NCI-H1105 treated with DMSO at 0.1 percent for 48 hours (cell line): ENCODE results near the gene CANX.
A peak's percentile ranks its signal among the peaks of the same experiment; 100 is the strongest.

Experiments used
- DNase-seq: peaks from one replicate; lab custom pipeline; 2025; lab: John Stamatoyannopoulos, UW

Gene CANX

DNA sequence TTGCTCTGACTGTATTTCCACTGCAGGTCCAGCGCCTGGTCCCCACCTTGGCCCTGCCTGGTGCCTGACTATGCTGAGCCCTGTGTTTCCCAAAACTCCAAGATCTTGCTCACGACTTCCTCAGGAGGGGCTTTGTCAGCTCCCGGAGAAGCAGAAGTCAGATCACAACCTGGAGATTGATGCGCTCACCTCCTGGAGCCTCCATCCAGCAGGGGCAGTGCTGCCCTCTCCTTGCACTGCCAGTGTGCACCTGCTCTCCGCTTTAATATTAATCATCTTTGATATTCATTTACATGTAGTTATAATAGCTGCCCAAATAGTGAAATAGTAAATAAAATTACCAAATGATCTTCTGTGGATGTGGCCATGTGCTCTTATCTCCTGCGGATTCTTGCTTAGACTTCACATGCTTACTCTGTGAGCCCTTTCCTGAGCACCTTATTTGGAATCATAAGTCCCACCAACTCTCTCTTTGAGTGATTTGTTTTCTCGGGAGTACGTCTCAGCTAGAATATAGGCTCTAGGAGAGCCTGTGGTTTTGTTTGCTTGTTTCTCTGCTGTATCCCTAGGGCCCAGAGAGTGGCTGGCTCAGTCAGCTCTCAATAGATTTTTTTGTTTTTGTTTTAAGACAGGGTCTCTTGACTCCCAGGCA, 51.2 kb downstream of the CANX start:
- no peak for DNase-seq

DNA sequence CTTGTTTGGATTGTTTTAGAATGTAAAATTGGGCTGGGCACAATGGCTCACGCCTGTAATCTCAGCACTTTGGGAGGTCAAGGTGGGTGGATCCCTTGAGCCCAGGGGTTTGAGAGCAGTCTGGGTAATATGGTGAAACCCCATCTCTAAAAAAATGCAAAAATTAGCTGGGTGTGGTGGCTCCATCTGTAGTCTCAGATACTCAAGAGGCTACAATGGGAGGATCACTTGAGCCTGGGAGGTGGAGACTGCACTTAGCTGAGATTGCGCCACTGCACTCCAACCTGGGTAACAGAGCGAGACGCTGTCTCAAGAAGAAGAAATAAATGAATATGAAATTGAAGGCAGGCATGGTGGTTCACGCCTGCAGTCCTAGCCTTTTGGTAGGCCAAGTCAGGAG, 55.2 kb downstream of the CANX start:
- no peak for DNase-seq

DNA sequence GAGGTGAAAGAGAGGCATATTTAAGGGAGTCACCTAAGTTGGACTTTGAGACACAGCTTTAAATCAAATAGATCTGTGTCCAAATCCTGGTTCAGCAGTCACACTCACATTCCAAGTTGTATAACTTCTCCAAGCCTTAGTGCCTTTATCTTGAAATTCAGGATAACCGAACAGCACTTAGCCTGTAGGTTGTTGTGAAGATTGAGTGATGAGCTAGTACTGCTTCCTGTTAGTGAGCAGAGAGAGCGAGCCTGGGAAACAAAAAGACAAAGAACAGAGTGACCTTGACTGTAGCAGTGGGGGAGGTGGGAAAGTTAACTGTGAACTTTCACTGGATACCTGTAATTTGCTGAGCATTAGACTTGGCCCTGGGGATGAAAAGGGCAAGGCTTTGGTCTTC, 56.3 kb downstream of the CANX start:
- DNase-seq = no peak

DNA sequence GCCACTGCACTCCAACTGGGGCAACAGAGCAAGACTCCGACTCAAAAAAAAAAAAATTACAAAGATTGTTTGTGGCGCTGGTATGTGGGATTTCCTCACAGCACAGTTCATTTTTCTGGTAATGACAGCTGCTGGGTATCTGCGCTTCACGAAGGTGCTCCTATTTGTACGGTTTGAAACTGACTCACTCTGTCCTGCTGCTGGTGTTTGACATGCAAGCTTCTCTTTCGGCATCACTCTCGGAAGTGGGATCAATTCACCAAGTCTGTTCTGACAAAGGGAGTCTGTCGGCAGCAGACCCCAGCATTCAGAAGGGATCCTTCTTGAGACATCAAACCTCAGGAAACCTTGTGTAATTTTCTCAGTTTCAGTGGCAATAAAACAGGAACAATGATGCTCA, 60.2 kb downstream of the CANX start:
- no peak for DNase-seq

DNA sequence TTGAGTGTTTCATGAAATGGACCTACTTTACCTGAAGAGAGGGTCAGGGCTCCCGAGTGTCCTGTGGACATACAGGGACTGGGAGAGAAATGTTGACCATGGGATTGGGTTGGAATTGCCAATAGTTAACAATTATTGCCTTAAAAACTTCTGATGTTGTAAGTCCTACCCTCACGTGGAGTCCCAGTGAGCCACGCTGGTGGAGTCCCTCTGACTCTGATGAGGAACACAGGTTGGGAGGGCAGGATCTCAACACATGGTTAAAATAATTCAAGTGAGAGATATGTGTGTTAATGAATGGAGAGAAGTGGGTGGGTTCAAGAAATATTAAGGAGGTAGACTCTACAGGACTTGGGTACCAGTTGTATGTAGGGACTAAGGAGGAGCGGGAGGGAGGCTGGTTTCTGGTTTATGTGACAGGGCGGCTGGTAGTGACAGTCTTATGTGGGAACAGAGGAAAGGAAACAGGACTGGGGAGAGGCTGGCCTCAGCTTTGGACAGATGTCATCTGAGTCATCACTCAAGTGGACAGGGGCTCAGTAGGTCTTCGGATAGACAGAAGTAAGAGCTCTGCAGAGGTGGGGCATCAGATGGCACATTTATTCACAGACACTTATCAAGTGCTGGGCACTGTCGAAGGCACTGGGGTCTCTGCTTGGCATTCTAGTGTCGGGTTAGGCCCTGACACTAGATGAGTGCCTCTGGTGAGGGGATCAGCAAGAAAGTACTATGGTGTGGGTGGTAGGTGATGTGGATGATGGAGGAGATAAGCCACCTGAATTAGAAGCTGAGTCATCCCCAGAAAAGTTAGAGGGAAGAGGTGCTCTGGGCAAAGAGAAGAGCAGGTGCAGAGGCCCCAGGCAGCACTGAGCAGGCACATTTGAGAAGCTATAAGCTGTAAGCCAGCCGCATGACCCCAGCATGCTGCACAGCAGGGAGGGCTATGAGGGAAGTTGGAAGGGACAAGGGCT, 61.1 kb downstream of the CANX start:
- DNase-seq = no peak

DNA sequence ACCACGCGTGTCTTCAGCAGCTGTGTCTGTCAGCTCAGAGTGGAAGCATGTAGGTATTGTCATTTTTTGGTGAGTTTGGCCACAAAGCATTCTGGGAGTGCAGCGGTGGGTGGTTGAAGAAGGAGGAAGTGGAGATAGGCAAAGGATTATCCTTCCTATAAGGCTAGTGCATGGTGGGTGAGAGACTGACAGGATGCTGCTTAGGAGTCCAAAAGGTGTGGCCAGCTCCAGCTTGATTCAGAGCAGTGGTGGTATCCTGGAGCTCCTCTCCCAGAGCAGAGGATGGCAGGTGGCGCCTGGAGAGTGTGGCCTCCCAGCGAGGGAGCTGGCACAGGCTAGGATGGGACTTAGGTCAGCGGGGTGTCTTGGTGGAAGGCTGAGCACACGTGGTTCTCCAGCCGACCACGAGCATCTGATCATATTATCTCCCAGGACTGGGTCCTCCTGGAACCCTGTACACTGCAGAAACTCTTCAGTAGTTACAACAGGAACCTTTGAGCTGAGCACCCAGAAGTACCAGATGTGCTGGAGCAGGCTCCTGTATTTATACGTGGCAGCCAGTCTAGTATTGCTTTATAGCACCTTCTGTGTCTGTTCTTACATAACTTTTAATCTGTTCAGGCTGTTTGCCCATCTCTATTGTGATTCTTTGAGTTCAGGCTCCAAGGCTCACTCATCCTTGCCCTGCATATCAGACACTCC, 63.5 kb downstream of the CANX start:
- DNase-seq = no peak

DNA sequence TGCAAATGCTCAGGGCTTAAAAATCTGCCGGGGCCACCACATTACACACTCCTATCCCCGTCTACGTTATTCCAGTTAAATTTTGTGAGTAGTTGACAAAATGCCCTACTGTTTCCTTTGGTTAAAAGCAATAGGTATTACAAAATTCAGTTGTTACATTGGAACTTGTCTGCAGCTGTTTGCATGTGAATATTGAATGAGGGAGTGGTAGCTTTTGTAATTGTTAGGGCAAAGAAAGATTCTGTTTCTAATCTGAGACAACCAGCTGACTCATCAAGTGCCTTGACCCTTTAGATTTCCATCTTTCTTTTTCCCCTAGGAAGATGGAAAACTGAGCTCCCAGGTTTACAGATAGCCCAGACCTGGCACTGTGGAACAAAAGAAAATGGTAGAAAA, 64.0 kb downstream of the CANX start:
- no peak for DNase-seq

DNA sequence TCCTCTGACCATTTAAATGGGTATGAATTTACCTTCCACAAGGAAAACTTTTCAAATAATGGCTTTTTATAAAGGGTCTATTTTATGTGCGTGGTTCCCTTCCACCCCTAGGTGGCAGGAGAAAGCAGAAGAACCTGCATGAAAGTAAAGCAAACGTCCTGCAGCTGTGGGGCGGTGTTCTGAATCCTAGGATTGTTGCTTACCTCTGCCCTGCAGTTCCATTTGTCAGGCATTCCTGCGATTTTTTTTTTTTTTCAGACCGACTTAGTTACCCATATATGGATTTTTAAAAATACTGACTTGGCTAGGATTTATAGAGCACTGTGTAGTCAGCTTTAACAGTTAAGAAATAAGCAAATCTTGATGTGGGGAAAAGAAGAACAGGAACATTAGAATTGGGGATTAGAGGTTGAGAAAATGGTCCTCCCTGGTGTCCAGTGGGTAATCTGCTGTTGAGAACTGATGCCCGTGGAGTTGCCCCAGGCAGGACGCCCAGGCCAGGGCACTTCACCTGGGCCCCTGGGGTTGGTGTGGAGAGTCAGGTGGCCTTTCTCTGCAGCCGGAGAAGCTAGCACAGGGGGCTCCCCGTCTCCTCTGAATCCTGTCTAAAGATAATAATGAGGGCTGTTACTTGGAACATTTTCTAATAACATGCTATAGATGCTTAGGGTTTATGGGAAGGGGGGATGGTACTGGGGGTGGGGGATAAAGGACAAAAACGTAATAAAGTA, 64.6 kb downstream of the CANX start:
- DNase-seq = peak; percentile 48

DNA sequence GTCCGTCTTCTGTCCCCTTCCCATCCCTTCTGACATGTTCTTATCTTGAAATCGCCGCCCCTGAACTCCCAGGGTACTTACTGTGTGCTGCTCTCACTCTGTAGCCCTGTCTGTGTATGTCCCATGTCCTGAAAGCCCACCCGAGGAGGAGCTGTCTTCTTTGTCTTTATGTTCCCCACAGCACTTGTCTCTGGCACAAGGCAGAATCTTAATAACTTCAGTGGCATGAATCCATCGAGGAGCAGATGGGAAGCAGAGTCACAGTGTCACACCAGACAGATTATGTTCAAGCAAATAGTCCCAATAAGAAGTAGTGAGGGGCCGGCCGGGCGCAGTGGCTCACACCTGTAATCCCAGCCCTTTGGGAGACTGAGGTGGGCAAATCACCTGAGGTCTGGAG, 65.3 kb downstream of the CANX start:
- no peak for DNase-seq

DNA sequence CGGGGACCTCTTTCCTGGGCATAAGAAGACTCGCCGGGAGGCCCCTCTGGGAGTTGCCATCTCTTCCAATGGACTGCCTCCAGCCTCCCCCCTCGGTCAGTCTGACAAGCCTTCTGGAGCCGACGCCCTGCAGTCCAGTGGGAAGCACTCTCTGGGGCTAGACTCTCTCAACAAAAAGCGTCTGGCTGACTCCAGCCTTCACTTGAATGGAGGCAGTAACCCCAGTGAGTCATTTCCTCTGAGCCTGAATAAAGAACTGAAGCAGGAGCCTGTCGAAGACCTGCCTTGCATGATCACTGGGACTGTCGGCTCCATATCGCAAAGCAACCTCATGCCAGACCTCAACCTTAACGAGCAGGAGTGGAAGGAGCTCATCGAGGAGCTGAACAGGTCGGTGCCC, 66.6 kb downstream of the CANX start:
- DNase-seq = no peak

DNA sequence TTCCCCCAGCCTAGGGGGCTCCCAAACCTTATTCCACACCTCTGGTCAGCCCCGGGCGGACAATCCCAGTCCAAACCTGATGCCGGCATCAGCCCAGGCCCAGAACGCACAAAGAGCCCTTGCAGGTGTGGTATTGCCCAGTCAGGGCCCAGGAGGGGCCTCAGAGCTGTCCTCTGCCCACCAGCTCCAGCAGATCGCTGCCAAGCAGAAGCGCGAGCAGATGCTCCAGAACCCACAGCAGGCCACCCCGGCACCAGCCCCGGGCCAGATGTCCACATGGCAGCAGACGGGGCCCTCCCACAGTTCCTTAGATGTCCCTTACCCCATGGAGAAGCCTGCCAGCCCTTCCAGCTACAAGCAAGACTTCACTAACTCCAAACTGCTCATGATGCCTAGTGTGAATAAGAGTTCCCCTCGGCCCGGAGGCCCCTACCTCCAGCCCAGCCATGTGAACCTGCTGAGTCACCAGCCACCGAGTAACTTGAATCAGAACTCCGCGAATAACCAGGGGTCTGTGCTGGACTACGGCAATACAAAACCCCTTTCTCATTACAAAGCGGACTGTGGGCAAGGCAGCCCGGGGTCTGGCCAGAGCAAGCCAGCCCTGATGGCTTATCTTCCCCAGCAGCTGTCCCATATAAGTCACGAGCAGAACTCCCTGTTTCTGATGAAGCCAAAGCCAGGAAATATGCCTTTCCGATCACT, 67.4 kb downstream of the CANX start:
- no peak for DNase-seq

DNA sequence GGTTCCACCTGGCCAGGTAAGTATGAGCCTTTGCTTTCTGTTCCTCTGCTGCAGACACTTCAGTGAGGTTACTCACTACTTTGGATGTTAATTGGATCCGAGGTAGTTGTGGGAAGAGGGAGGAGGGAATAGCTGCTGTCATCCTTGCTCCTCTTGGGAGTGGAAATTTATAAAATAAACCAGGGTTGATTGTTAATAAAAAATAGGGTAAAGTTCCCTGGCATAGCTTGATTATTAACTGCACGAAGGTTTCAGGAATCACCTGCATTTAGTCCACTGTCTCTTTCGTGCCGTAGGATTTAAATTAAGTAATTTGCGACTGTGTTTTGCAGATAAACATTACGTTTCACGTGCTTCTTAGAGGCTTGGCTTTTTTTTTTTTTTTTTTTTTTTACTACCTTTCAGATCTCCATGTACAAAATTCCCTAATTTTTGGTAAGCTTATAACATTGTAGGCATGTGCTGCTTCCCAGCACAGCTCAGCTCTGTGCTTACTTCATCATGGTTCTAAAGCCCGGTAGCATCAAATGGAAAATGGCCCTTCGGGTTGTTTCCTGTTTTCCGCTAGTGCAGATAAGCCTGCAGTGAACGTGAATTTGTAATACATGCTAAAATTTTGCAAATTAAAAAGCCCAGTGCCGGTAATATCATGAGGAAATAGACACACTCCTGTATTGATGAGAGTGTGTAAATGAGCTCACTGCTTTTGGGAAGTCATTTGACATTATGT, 68.1 kb downstream of the CANX start:
- DNase-seq = no peak

DNA sequence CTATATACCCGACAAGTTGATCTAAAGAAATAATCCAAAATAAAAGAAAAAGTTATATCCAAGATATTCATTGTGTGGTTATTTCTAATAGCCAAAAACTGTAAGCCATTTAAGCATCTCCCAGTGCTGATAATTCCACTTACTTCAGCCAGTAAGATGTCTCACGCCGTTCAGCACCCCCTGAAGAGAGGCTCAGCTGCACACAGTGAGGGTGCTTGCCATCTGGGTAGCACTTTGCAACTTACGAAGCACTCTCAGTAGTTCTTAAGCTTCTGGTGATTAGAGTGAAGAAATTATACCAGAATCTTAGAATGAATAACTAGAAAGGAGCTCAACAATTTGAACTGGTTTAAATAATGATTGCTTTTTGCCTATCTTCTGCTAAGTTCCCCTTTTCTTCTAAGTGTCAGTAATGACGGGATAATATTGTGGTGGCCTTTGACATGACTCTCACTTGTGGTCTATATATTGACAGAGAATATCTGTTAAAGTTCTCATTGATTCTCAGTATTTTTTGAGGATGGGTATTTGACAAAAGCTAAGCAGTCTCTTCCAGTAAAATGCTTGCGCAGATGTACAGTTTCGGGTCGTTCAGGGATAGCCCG, 68.8 kb downstream of the CANX start:
- DNase-seq = no peak

DNA sequence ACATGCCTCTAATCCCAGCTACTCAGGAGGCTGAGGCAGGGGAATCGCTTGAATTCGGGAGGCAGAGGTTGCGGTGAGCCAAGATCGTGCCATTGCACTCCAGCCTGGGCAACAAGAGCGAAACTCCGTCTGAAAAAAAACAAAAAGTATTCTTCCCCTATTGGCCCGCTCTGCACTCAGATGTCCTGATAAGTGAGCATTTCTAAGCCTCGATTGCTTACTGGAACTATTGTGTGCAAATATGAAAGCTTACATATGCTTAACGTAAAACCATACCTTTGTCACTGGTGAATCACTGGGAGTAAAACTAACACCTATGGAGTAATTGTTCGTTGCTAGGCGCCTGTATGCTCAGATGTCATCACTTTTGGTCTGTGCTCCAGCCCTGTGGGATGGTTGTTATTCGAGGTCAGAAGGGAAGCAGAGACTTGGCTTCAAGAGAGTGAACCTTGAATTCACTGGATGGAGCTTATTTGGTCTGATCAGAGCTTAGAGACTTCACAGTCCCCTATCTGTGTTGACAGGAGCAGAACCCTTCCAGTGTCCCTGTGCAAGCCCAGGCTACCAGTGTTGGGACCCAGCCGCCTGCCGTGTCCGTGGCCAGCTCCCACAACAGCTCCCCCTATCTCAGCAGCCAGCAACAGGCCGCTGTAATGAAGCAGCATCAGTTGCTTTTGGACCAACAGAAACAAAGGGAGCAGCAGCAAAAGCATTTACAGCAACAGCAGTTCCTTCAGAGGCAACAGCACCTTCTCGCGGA, 69.7 kb downstream of the CANX start:
- no peak for DNase-seq

DNA sequence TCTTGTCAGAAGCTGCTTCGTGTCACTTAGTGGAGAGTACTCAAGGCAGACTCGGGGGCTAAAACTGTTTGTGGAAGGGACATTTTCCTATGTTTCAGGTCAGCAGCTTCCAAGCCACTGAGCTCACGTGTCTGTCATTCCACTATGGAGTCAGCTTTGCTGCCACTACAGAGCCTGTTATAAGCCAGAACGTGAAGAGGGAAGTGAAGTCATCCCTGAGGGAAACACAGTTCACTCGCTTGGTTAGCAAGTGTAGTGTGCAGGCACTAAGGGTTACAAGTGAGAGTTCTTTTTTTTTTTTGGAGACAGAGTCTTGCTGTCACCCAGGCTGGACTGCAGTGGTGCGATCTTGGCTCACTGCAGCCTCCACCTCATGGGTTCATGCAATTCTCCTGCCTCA, 70.5 kb downstream of the CANX start:
- no peak for DNase-seq

DNA sequence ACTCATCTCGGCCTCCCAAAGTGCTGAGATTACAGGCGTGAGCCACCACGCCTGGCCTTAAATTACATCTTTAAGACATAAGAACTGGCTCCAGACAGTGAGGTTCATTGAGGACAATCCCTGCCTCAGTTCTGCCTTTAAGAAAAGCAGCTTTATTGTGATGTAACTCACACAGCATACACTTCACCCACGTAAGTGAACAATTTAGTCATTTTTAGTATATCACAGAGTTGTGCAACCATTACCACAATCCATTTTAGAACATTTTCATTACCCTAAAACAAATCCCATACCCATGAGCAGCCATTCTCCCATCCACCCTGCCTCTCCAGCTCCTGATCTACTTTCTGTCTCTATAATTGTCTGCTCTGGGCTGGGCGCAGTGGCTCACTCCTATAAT, 71.0 kb downstream of the CANX start:
- no peak for DNase-seq

DNA sequence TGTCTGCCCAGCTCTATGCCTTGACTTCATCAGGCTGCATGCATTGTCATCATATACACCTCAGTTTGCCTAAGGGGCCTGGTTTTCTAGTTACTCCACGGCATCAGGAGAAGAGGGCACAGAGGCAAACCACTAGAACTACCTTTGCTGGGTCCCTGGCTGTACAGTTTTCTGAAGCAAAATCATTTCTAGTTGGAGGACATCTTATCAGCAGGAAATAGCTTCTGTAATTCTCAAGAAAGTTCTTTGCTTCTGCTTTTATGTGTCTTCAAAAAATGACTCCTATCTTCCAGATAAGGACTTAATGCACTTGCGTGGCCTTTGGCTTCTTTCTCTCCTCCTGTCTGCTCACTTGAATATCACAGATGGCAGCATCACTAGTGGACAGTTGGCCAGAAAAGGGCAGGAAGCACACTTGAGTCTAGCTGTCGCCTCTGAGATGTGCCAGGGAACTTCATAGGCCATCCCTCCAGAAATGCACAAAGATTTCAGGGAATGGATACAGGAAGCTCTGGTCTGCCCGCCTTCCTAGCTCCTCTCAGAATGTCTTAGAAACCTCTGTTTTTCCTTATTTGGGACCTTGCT, 72.6 kb downstream of the CANX start:
- DNase-seq = no peak

DNA sequence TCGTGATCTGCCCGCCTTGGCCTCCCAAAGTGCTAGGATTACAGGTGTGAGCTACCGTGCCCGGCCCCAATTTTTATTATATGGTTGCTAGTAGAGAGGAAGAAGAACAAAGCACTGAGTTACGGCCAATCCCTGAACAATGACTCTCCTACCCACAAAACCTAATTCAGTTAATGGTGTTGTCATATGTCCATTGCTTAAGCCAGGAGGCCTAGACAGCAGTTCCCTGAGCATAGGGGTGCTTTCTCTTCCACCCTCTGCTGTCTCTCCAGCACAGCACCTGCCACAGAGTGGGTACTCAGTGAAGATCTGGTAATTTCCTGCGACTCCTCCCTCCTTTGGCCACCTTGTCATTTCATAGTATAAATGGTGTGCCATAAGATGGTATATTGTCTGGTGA, 73.6 kb downstream of the CANX start:
- DNase-seq = no peak

DNA sequence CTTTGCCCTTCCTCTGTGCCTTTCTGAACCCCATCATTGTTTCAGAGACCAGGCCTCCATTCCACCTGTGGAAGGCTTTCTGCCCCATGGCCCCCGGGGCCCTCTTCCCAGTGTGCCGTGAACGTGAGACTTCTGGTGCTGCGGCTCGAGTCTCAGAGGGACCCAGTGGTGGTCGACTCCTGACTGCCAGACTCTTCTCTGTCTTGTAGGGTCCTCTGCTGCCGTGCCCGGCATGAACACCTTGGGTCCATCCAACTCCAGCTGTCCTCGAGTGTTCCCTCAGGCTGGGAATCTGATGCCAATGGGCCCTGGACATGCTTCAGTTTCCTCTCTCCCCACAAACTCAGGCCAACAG, 74.9 kb downstream of the CANX start:
- DNase-seq = no peak
